GM12878 (cell line): ENCODE data around the gene ZMYND19.

Source experiments
- EZH2 ChIP-seq: IDR thresholded peaks from 2 replicates; pipeline ENCODE4 v1.6.1; 2012; ENCODE audit warnings: low read depth, mild to moderate bottlenecking, control low read depth, inconsistent platforms, low read length, borderline replicate concordance; ENCODE audit not compliant: control insufficient read depth
- FOS ChIP-seq: IDR thresholded peaks from 3 replicates; pipeline ENCODE4 v1.6.1; 2011; ENCODE audit warnings: borderline replicate concordance; ENCODE audit not compliant: insufficient read length; ENCODE audit errors: extremely low read depth
- POLR2A ChIP-seq: IDR thresholded peaks from 2 replicates; pipeline ENCODE4 v1.6.1; 2011; ENCODE audit warnings: low read depth, mild to moderate bottlenecking, low read length
- SUZ12 ChIP-seq: fragments of 200-600 bp; sonication (generic); IDR thresholded peaks from one replicate; pipeline ENCODE4 v1.6.1; 2018; ENCODE audit warnings: antibody characterized with exemption, mild to moderate bottlenecking; ENCODE audit not compliant: unreplicated experiment
- YY1 ChIP-seq: IDR thresholded peaks from 2 replicates; pipeline ENCODE4 v1.6.1; 2011; ENCODE audit warnings: low read depth, mild to moderate bottlenecking, low read length
- ZBED1 ChIP-seq: IDR thresholded peaks from 2 replicates; pipeline ENCODE4 v1.6.1; 2016; ENCODE audit warnings: borderline replicate concordance
- ZNF24 ChIP-seq: fragments of 450-650 bp; IDR thresholded peaks from 2 replicates; pipeline ENCODE4 v1.6.1; 2017; ENCODE audit warnings: antibody characterized with exemption, mild to moderate bottlenecking
- ZZZ3 ChIP-seq: IDR thresholded peaks from 2 replicates; pipeline ENCODE4 v1.6.1; 2011; ENCODE audit warnings: low read depth; ENCODE audit not compliant: control insufficient read depth, insufficient read length
- TF ChIP-seq, protein P1 (sequence below), 3 experiments: IDR thresholded peaks in 2 of 3; conservative IDR thresholded peaks in 1 of 3; 2 replicates each; pipeline ENCODE4 v1.5.1; 2011; ENCODE audit warnings: low read depth in 3 of 3, low read length in 3 of 3, mild to moderate bottlenecking in 3 of 3, control low read depth in 2 of 3, moderate library complexity in 2 of 3, inconsistent platforms in 1 of 3, mixed read lengths in 1 of 3; ENCODE audit not compliant: control insufficient read depth in 2 of 3, insufficient read depth in 1 of 3; ENCODE audit errors: extremely low read depth in 1 of 3

- TF ChIP-seq YY1 (no peak), SUZ12 (no peak), EZH2 (no peak), POLR2A (no peak), FOS (no peak), ZZZ3 (no peak), ZBED1 (no peak), ZNF24 (no peak)
- TF ChIP-seq, protein P1, sequence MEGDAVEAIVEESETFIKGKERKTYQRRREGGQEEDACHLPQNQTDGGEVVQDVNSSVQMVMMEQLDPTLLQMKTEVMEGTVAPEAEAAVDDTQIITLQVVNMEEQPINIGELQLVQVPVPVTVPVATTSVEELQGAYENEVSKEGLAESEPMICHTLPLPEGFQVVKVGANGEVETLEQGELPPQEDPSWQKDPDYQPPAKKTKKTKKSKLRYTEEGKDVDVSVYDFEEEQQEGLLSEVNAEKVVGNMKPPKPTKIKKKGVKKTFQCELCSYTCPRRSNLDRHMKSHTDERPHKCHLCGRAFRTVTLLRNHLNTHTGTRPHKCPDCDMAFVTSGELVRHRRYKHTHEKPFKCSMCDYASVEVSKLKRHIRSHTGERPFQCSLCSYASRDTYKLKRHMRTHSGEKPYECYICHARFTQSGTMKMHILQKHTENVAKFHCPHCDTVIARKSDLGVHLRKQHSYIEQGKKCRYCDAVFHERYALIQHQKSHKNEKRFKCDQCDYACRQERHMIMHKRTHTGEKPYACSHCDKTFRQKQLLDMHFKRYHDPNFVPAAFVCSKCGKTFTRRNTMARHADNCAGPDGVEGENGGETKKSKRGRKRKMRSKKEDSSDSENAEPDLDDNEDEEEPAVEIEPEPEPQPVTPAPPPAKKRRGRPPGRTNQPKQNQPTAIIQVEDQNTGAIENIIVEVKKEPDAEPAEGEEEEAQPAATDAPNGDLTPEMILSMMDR (IDR thresholded peaks at IDR 0.05 in 2 of 3, conservative IDR thresholded peaks at IDR 0.05 in 1 of 3; ENCODE audit: control insufficient read depth in 2 of 3, extremely low read depth in 1 of 3, insufficient read depth in 1 of 3, low read depth in 3 of 3, low read length in 3 of 3): no peak
Observed at GRCh38 chr9:137556069-137556838, 34.1 kb downstream of the ZMYND19 start.
